HG03039 (cell line): ENCODE measurements around the gene PILRA.
"Not testable (repeated sequence)": the region's sequence is repeated elsewhere in the genome, so short reads cannot be mapped to it uniquely, and the experiment has no call there.

Experiments
- ATAC-seq: cut with Tn5 transposase; IDR thresholded peaks from one replicate; pipeline ENCODE4 v1.9.1; 2021; ENCODE audit warnings: mild to moderate bottlenecking, moderate library complexity; ENCODE audit not compliant: unreplicated experiment

PILRA gene

GRCh38 chr7:100432621-100433275, 59.5 kb downstream of the PILRA start:
- no peak for ATAC-seq

- no peak for ATAC-seq
These were observed 59.9 kb downstream of the PILRA start for GRCh38 chr7:100433276-100433591.

GRCh38 chr7:100433592-100434296, 60.5 kb downstream of the PILRA start:
- ATAC-seq, result no peak

- ATAC-seq, result no peak
These were observed 61.2 kb downstream of the PILRA start for GRCh38 chr7:100434297-100435144.

- peak; percentile 23 for ATAC-seq
These were observed 62.4 kb downstream of the PILRA start for GRCh38 chr7:100435401-100436304.

GRCh38 chr7:100437150-100438100, 64.1 kb downstream of the PILRA start:
- no peak for ATAC-seq

- no peak for ATAC-seq
These were observed 64.9 kb downstream of the PILRA start for GRCh38 chr7:100438172-100438571.

- not testable (repeated sequence) for ATAC-seq
These were observed 65.4 kb downstream of the PILRA start for GRCh38 chr7:100438731-100439130.

GRCh38 chr7:100439244-100439643, 66.0 kb downstream of the PILRA start:
- ATAC-seq, result not testable (repeated sequence)

- ATAC-seq, result no peak
These were observed 68.6 kb downstream of the PILRA start for GRCh38 chr7:100441641-100442535.

GRCh38 chr7:100443096-100443840, 70.0 kb downstream of the PILRA start:
- no peak for ATAC-seq

- no peak for ATAC-seq
These were observed 71.3 kb downstream of the PILRA start for GRCh38 chr7:100444311-100445278.

- no peak for ATAC-seq
These were observed 72.8 kb downstream of the PILRA start for GRCh38 chr7:100446040-100446439.

- not testable (repeated sequence) for ATAC-seq
These were observed 74.1 kb downstream of the PILRA start for GRCh38 chr7:100447363-100447762.

- ATAC-seq, result no peak
These were observed 76.0 kb downstream of the PILRA start for GRCh38 chr7:100449190-100449795.
